SK-N-MC (cell line): ENCODE results near the gene DDX51.

Experiments used
- EZH2 ChIP-seq: fragments of 200-600 bp; sonication (generic); IDR thresholded peaks from one replicate; pipeline ENCODE4 v1.6.1; 2017; ENCODE audit warnings: antibody characterized with exemption
- POLR2AphosphoS5 ChIP-seq: IDR thresholded peaks from 2 replicates; pipeline ENCODE4 v1.6.1; 2012; ENCODE audit warnings: mild to moderate bottlenecking, low read depth, low read length, borderline replicate concordance

DNA sequence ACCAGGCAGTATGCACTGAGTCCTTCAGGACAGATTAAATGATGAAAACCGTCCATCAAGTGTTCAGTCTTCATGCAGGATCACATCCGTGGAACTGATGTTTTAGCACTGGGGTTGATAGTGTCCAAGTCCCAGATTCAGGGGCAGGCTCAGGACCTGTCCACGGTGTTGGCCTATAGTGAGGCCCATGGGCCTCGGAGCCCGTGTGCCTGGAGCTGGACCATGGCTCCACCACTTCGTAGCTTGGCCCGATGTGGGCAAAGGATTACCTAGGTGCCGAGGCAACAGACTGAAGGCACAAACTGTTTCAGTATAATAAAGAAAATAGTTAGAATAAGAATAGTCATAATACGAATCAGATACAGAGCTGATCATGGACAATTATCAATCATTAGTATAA lies 41.8 kb downstream of the DDX51 start:
- TF ChIP-seq EZH2 (no peak), POLR2AphosphoS5 (no peak)
